CD4-positive, CD25-positive, alpha-beta regulatory T cell (primary cell): ENCODE measurements around the gene ARID1B. TPM values are rescaled to one million over a fixed set of nuclear protein-coding genes. Genes with fewer than 3 reads are reported as not detected.

Experiments
- ATAC-seq, 2 donors: fragments of 150-1000 bp; cut with Tn5 transposase; one replicate each; pipeline ENCODE4 v1.10.0; 2021; ENCODE audit warnings: low read depth in 2 of 2, moderate number of reproducible peaks in 2 of 2, moderate library complexity in 1 of 2
- DNase-seq, 3 donors: peaks; one replicate each; pipeline versions ENCODE4 v3.0.0 to v3.0.0-alpha.2; 2012 to 2022; ENCODE audit warnings: mixed read lengths in 1 of 3
- H3K27ac ChIP-seq: one replicate; pipeline ENCODE4 v1.7.0; 2013; ENCODE audit warnings: mild to moderate bottlenecking, low read length; ENCODE audit not compliant: insufficient read depth, poor library complexity, severe bottlenecking
- H3K27me3 ChIP-seq: one replicate; pipeline ENCODE4 v1.7.0; 2013; ENCODE audit warnings: low read length; ENCODE audit not compliant: control insufficient read depth, insufficient read depth
- H3K36me3 ChIP-seq: one replicate; pipeline ENCODE4 v1.7.0; 2013; ENCODE audit warnings: mild to moderate bottlenecking, low read length, moderate library complexity; ENCODE audit not compliant: control insufficient read depth, insufficient read depth
- H3K4me1 ChIP-seq: 2 replicates; pipeline ENCODE4 v1.7.0; 2013; ENCODE audit warnings: mild to moderate bottlenecking, low read length; ENCODE audit not compliant: insufficient read depth, control insufficient read depth, poor library complexity, severe bottlenecking
- H3K4me3 ChIP-seq: one replicate; pipeline ENCODE4 v1.7.0; 2013; ENCODE audit warnings: low read depth, mild to moderate bottlenecking, low read length, moderate library complexity
- H3K9me3 ChIP-seq, 2 experiments: 1 replicate in 1 of 2; 2 replicates in 1 of 2; pipeline ENCODE4 v1.7.0; 2013; ENCODE audit warnings: low read length in 2 of 2, mild to moderate bottlenecking in 1 of 2, moderate library complexity in 1 of 2; ENCODE audit not compliant: control insufficient read depth in 2 of 2
- H3K27ac Mint-ChIP-seq, 3 donors: one replicate each; pipeline ENCODE4 v1.8.0; 2020 to 2022; ENCODE audit warnings: mild to moderate bottlenecking in 3 of 3, mixed read lengths in 3 of 3, moderate library complexity in 2 of 3
- H3K27me3 Mint-ChIP-seq: one replicate; pipeline ENCODE4 v1.8.0; 2022; ENCODE audit warnings: mild to moderate bottlenecking, mixed read lengths
- H3K36me3 Mint-ChIP-seq: one replicate; pipeline ENCODE4 v1.8.0; 2020; ENCODE audit warnings: mixed read lengths
- H3K4me1 Mint-ChIP-seq, 4 donors: one replicate each; pipeline ENCODE4 v1.8.0; 2020 to 2022; ENCODE audit warnings: mixed read lengths in 4 of 4, mild to moderate bottlenecking in 1 of 4
- H3K4me3 Mint-ChIP-seq, 4 donors: one replicate each; pipeline ENCODE4 v1.8.0; 2020 to 2022; ENCODE audit warnings: mild to moderate bottlenecking in 4 of 4, mixed read lengths in 4 of 4, moderate library complexity in 3 of 4
- H3K9me3 Mint-ChIP-seq, 7 donors: one replicate each; pipeline ENCODE4 v1.8.0; 2020 to 2022; ENCODE audit warnings: mixed read lengths in 7 of 7, mild to moderate bottlenecking in 3 of 7, moderate library complexity in 2 of 7
- polyA plus RNA-seq, 4 donors: library from polyadenylated mRNA; unstranded; fragments of 300-500 nt; fragmentation: Illumina TruSeq; gene quantifications; one replicate each; pipeline ENCODE4 v1.2.3, GENCODE V29; 2021
- total RNA-seq: library from RNA; stranded (reverse); gene quantifications from one replicate; pipeline ENCODE4 v1.2.3, GENCODE V29; 2022

ARID1B gene
- total and polyA plus RNA-seq, 5 donors from 2014 or later: 9.8 to 186 (median 12.4) TPM

- Mint-ChIP-seq H3K27ac (peak overlapping the region in 2 of 3 donors; percentile 4 to 87), H3K4me3 (no peak overlapping the region), H3K36me3 (peaks cover 20% of the 10 kb centered on the region), H3K27me3 (no peaks in the 10 kb centered on the region), H3K9me3 (no peaks in the 10 kb centered on the region), H3K4me1 (peaks cover 23 to 61% (median 41%) of the 10 kb centered on the region in 4 donors)
- Histone ChIP-seq H3K4me1 (peaks cover 22% of the 10 kb centered on the region), H3K27me3 (no peaks in the 10 kb centered on the region), H3K9me3 (no peaks in the 10 kb centered on the region), H3K27ac (no peak overlapping the region), H3K4me3 (no peak overlapping the region), H3K36me3 (no peaks in the 10 kb centered on the region)
- no peak for ATAC-seq
- no peak for DNase-seq
Measured at GRCh38 chr6:157096105-157096504, 318.9 kb downstream of the ARID1B start.

- H3K9me3 ChIP-seq: no peaks in the 10 kb centered on the region
- no peak overlapping the region for H3K27ac ChIP-seq
- peaks cover 26 to 62% (median 44%) of the 10 kb centered on the region in 4 donors for H3K4me1 Mint-ChIP-seq
- H3K27me3 Mint-ChIP-seq: no peaks in the 10 kb centered on the region
- peaks cover 20% of the 10 kb centered on the region for H3K36me3 Mint-ChIP-seq
- H3K27me3 ChIP-seq: no peaks in the 10 kb centered on the region
- ATAC-seq (no peak), DNase-seq (no peak)
- H3K9me3 Mint-ChIP-seq: no peaks in the 10 kb centered on the region
- no peak overlapping the region for H3K4me3 ChIP-seq
- no peaks in the 10 kb centered on the region for H3K36me3 ChIP-seq
- H3K4me1 ChIP-seq: peaks cover 23% of the 10 kb centered on the region
- H3K27ac Mint-ChIP-seq: peak overlapping the region in 2 of 3 donors; percentile 87 to 95
- peak overlapping the region in 1 of 4 donors; percentile 79 for H3K4me3 Mint-ChIP-seq
Measured at GRCh38 chr6:157096522-157096921, 319.3 kb downstream of the ARID1B start.

GRCh38 chr6:157097255-157097955 lies 320.2 kb downstream of the ARID1B start:
- no peaks in the 10 kb centered on the region for H3K27me3 Mint-ChIP-seq
- Histone ChIP-seq H3K27me3 (no peaks in the 10 kb centered on the region), H3K9me3 (no peaks in the 10 kb centered on the region), H3K4me3 (no peak overlapping the region), H3K36me3 (no peaks in the 10 kb centered on the region), H3K4me1 (peaks cover 26% of the 10 kb centered on the region), H3K27ac (no peak overlapping the region)
- H3K4me1 Mint-ChIP-seq: peaks cover 26 to 70% (median 52%) of the 10 kb centered on the region in 4 donors
- ATAC-seq (no peak), DNase-seq (no peak)
- no peaks in the 10 kb centered on the region for H3K9me3 Mint-ChIP-seq
- H3K36me3 Mint-ChIP-seq: peaks cover 15% of the 10 kb centered on the region
- peak overlapping the region; percentile 16 to 95 (median 63) for H3K27ac Mint-ChIP-seq
- H3K4me3 Mint-ChIP-seq: peak overlapping the region in 1 of 4 donors; percentile 21

GRCh38 chr6:157098999-157099398 lies 321.8 kb downstream of the ARID1B start:
- no peaks in the 10 kb centered on the region for H3K27me3 ChIP-seq
- H3K4me3 ChIP-seq: no peak overlapping the region
- DNase-seq (no peak), ATAC-seq (no peak)
- peak overlapping the region; percentile 71 for H3K27ac ChIP-seq
- H3K27me3 Mint-ChIP-seq: no peaks in the 10 kb centered on the region
- H3K36me3 ChIP-seq: no peaks in the 10 kb centered on the region
- H3K9me3 ChIP-seq: no peaks in the 10 kb centered on the region
- H3K4me1 Mint-ChIP-seq: peaks cover 31 to 78% (median 59%) of the 10 kb centered on the region in 4 donors
- H3K36me3 Mint-ChIP-seq: peaks cover 13% of the 10 kb centered on the region
- peak overlapping the region; percentile 88 to 95 (median 95) for H3K27ac Mint-ChIP-seq
- no peak overlapping the region for H3K4me3 Mint-ChIP-seq
- no peaks in the 10 kb centered on the region for H3K9me3 Mint-ChIP-seq
- peaks cover 26% of the 10 kb centered on the region for H3K4me1 ChIP-seq

GRCh38 chr6:157099912-157100593 lies 322.9 kb downstream of the ARID1B start:
- Histone ChIP-seq H3K27ac (peak overlapping the region; percentile 71), H3K4me1 (peaks cover 26% of the 10 kb centered on the region), H3K9me3 (no peaks in the 10 kb centered on the region), H3K4me3 (peak overlapping the region; percentile 77), H3K36me3 (no peaks in the 10 kb centered on the region), H3K27me3 (no peaks in the 10 kb centered on the region)
- H3K9me3 Mint-ChIP-seq: no peaks in the 10 kb centered on the region
- peaks cover 16% of the 10 kb centered on the region for H3K36me3 Mint-ChIP-seq
- peak overlapping the region; percentile 95 to 96 (median 95) for H3K27ac Mint-ChIP-seq
- peak overlapping the region; percentile 30 to 84 (median 70) for H3K4me3 Mint-ChIP-seq
- DNase-seq (peak; percentile 8 to 88 (median 60)), ATAC-seq (peak; percentile 97 to 99)
- H3K4me1 Mint-ChIP-seq: peaks cover 41 to 82% (median 63%) of the 10 kb centered on the region in 4 donors
- H3K27me3 Mint-ChIP-seq: no peaks in the 10 kb centered on the region

- no peak for DNase-seq
- H3K9me3 ChIP-seq: no peaks in the 10 kb centered on the region
- no peaks in the 10 kb centered on the region for H3K27me3 Mint-ChIP-seq
- peaks cover 44 to 83% (median 66%) of the 10 kb centered on the region in 4 donors for H3K4me1 Mint-ChIP-seq
- peak overlapping the region in 1 of 4 donors; percentile 30 for H3K4me3 Mint-ChIP-seq
- peaks cover 26% of the 10 kb centered on the region for H3K4me1 ChIP-seq
- H3K27me3 ChIP-seq: no peaks in the 10 kb centered on the region
- no peaks in the 10 kb centered on the region for H3K36me3 ChIP-seq
- no peak overlapping the region for H3K27ac ChIP-seq
- peaks cover 16% of the 10 kb centered on the region for H3K36me3 Mint-ChIP-seq
- no peak overlapping the region for H3K4me3 ChIP-seq
- no peaks in the 10 kb centered on the region for H3K9me3 Mint-ChIP-seq
- ATAC-seq: no peak
- peak overlapping the region; percentile 45 to 95 (median 95) for H3K27ac Mint-ChIP-seq
Measured at GRCh38 chr6:157101166-157101565, 324.0 kb downstream of the ARID1B start.

- H3K27ac Mint-ChIP-seq: peak overlapping the region in 1 of 3 donors; percentile 66
- Histone ChIP-seq H3K4me1 (peaks cover 24% of the 10 kb centered on the region), H3K4me3 (no peak overlapping the region), H3K27me3 (no peaks in the 10 kb centered on the region), H3K27ac (no peak overlapping the region), H3K36me3 (no peaks in the 10 kb centered on the region), H3K9me3 (no peaks in the 10 kb centered on the region)
- no peaks in the 10 kb centered on the region for H3K27me3 Mint-ChIP-seq
- no peaks in the 10 kb centered on the region for H3K9me3 Mint-ChIP-seq
- peaks cover 19% of the 10 kb centered on the region for H3K36me3 Mint-ChIP-seq
- peaks cover 51 to 70% (median 68%) of the 10 kb centered on the region in 4 donors for H3K4me1 Mint-ChIP-seq
- DNase-seq: no peak
- H3K4me3 Mint-ChIP-seq: no peak overlapping the region
- no peak for ATAC-seq
Measured at GRCh38 chr6:157104803-157105202, 327.6 kb downstream of the ARID1B start.
